Transverse colon (tissue), 4 donors: ENCODE data around the gene NCOR1. TPM values are rescaled to one million over a fixed set of nuclear protein-coding genes. Genes with fewer than 3 reads are reported as not detected.
A peak's percentile ranks its signal among the peaks of the same experiment; 100 is the strongest.

ENCODE experiments used
- DNase-seq: peaks from one replicate; pipeline ENCODE4 v3.0.0-alpha.2; 2019
- H3K27ac ChIP-seq, 4 donors: fragments of 200-600 bp; sonication (generic); 2 replicates each; pipeline ENCODE4 v1.5.1; 2016 to 2018; ENCODE audit warnings: inconsistent platforms in 4 of 4
- H3K27me3 ChIP-seq: fragments of 200-600 bp; sonication (generic); 2 replicates; pipeline ENCODE4 v1.5.1; 2017; ENCODE audit warnings: inconsistent platforms
- H3K36me3 ChIP-seq, 4 donors: fragments of 200-600 bp; sonication (generic); 2 replicates each; pipeline ENCODE4 v1.5.1; 2017 to 2019; ENCODE audit warnings: inconsistent platforms in 4 of 4
- H3K4me1 ChIP-seq, 4 donors: fragments of 200-600 bp; sonication (generic); 2 replicates each; pipeline ENCODE4 v1.5.1; 2017 to 2020; ENCODE audit warnings: inconsistent platforms in 4 of 4
- H3K4me3 ChIP-seq, 4 donors: fragments of 200-600 bp; sonication (generic); 1 replicate in 1 of 4; 2 replicates in 3 of 4; pipeline versions ENCODE4 v1.5.1 to v1.6.1; 2017 to 2019; ENCODE audit warnings: inconsistent platforms in 4 of 4
- H3K9me3 ChIP-seq, 2 donors: fragments of 200-600 bp; sonication (generic); 2 replicates each; pipeline ENCODE4 v1.5.1; 2017 to 2019; ENCODE audit warnings: inconsistent platforms in 2 of 2
- CTCF ChIP-seq, 5 experiments: fragments of 200-600 bp in 3 of 5; fragments of 450-650 bp in 2 of 5; sonication (generic) in 3 of 5; IDR thresholded peaks; 1 replicate in 2 of 5; 2 replicates in 3 of 5; pipeline ENCODE4 v1.5.1; 2016 to 2017; ENCODE audit warnings: antibody characterized with exemption in 5 of 5, inconsistent platforms in 3 of 5, mild to moderate bottlenecking in 2 of 5, moderate library complexity in 1 of 5
- EP300 ChIP-seq: sonication (generic); formaldehyde crosslinking; IDR thresholded peaks from one replicate; pipeline ENCODE4 v1.6.1; 2017; ENCODE audit warnings: antibody characterized with exemption, low read depth
- POLR2A ChIP-seq: fragments of 450-650 bp; IDR thresholded peaks from one replicate; pipeline ENCODE4 v1.6.1; 2016; ENCODE audit warnings: antibody characterized with exemption, mild to moderate bottlenecking, moderate library complexity
- POLR2AphosphoS5 ChIP-seq, 3 donors: sonication (generic); formaldehyde crosslinking; IDR thresholded peaks; one replicate each; pipeline ENCODE4 v1.6.1; 2016; ENCODE audit warnings: antibody characterized with exemption in 3 of 3
- whole genome bisulfite sequencing, 2 donors: methylation state at CpG; one replicate each; pipeline ENCODE4 v1.1.5; 2018; ENCODE audit warnings: low coverage in 1 of 2; 5-methylcytosine and 5-hydroxymethylcytosine counted together
- in situ Hi-C, 4 donors: fragments of 200-750 bp; cut with MboI; loops; one replicate each; pipeline versions ENCODE4 v1.15.0 to v1.15.1; 2017; ENCODE audit warnings: low sequenced_read_pairs in 3 of 4, low pct_ligation_motif_present in 1 of 4, low pct_unique_long_range_greater_than_20kb in 1 of 4
- intact Hi-C: fragments of 100-400 bp; cut with DNase I; formaldehyde crosslinking; loops from one replicate; pipeline ENCODE4 v1.15.1; 2023; ENCODE audit warnings: low total_unique reads
- total RNA-seq, 4 donors: library from RNA; depleted of rRNA; stranded (reverse); fragments of >200 nt; gene quantifications; one replicate each; pipeline ENCODE4 v1.1.0, GENCODE V29; 2016

Gene NCOR1
- total RNA-seq, 4 donors from 2014 or later: 267 to 519 (median 376) TPM

DNA sequence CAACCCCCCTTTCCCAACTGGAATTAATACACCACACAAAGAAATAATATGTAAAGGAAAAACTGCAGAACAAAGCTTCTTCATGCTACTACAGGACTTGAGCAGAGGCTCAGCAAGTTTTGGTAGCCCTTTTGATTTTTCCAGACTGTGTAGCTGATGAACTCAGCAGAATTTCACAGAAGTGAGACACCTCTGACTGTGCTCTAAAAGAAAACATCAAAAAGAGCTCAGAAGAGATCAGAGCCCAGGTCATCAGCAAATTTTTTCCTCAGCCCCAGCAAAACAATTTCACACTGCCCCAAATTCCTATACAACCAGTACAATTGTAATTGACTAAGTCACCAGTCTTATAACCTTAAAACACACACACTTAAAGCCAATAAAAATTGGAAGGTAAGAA lies 177.7 kb downstream of the NCOR1 start:
- no peak overlapping the region for H3K27ac ChIP-seq
- no peak for TF ChIP-seq CTCF (IDR thresholded peaks at IDR 0.05)
- TF ChIP-seq EP300: no peak
- DNase-seq: no peak
- no peaks in the 10 kb centered on the region for H3K27me3 ChIP-seq
- intact Hi-C loops (no loop called here), in situ Hi-C loops (loop anchor here in 1 of 4 donors (25.0 kb wide), 1 partner anchor 100 kb away; no protein-coding TSS in a partner anchor)
- H3K9me3 ChIP-seq: no peaks in the 10 kb centered on the region
- peaks cover 0 to 74% (median 41%) of the 10 kb centered on the region in 4 donors for H3K36me3 ChIP-seq
- H3K4me1 ChIP-seq: peaks cover 0 to 5% (median 0%) of the 10 kb centered on the region in 4 donors
- no peak overlapping the region for H3K4me3 ChIP-seq

DNA sequence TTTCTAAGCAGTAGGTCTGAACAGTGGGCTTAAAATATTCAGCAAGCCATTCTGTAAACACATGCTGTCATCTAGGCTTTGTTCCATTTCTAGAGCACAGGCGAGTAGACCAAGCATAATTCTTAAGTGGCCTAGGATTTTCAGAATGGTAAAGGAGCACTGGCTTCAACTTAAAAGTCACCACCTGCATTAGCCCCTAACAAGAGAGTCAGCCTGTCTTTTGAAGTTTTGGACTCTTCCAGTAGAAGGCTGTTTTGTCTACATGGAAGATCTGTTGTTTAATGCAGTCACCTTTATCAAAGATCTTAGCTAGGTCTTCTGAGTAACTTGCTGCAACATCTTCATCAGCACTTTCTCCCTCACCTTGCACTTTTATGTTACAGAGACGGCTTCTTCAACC lies 179.1 kb downstream of the NCOR1 start:
- in situ Hi-C loops (loop anchor here in 1 of 4 donors (25.0 kb wide), 1 partner anchor 101 kb away; no protein-coding TSS in a partner anchor), intact Hi-C loops (no loop called here)
- no peaks in the 10 kb centered on the region for H3K9me3 ChIP-seq
- peaks cover 0 to 5% (median 0%) of the 10 kb centered on the region in 4 donors for H3K4me1 ChIP-seq
- H3K27me3 ChIP-seq: no peaks in the 10 kb centered on the region
- H3K36me3 ChIP-seq: peaks cover 0 to 79% (median 45%) of the 10 kb centered on the region in 4 donors
- TF ChIP-seq POLR2AphosphoS5 (IDR thresholded peaks at IDR 0.05) (no peak), CTCF (IDR thresholded peaks at IDR 0.05) (no peak), EP300 (no peak), POLR2A (no peak)
- DNase-seq: no peak
- H3K4me3 ChIP-seq: no peak overlapping the region
- WGBS, 2 donors: 88 to 100% methylated on average over 2 of the region's 2 CpGs
- H3K27ac ChIP-seq: no peak overlapping the region

GRCh38 chr17:16033729-16034349 lies 181.5 kb downstream of the NCOR1 start:
- Histone ChIP-seq H3K27ac (no peak overlapping the region), H3K36me3 (peaks cover 1 to 82% (median 43%) of the 10 kb centered on the region in 4 donors), H3K9me3 (no peaks in the 10 kb centered on the region), H3K4me1 (no peaks in the 10 kb centered on the region), H3K4me3 (no peak overlapping the region), H3K27me3 (no peaks in the 10 kb centered on the region)
- no peak for DNase-seq
- in situ Hi-C loops: loop anchor here in 1 of 4 donors (25.0 kb wide), 1 partner anchor 103 kb away; no protein-coding TSS in a partner anchor
- WGBS, 2 donors: 80 to 95% methylated on average over 2 to 7 of the region's 7 CpGs
- intact Hi-C loops: no loop called here
- TF ChIP-seq POLR2A (no peak), CTCF (IDR thresholded peaks at IDR 0.05) (no peak), EP300 (no peak), POLR2AphosphoS5 (IDR thresholded peaks at IDR 0.05) (no peak)

DNA sequence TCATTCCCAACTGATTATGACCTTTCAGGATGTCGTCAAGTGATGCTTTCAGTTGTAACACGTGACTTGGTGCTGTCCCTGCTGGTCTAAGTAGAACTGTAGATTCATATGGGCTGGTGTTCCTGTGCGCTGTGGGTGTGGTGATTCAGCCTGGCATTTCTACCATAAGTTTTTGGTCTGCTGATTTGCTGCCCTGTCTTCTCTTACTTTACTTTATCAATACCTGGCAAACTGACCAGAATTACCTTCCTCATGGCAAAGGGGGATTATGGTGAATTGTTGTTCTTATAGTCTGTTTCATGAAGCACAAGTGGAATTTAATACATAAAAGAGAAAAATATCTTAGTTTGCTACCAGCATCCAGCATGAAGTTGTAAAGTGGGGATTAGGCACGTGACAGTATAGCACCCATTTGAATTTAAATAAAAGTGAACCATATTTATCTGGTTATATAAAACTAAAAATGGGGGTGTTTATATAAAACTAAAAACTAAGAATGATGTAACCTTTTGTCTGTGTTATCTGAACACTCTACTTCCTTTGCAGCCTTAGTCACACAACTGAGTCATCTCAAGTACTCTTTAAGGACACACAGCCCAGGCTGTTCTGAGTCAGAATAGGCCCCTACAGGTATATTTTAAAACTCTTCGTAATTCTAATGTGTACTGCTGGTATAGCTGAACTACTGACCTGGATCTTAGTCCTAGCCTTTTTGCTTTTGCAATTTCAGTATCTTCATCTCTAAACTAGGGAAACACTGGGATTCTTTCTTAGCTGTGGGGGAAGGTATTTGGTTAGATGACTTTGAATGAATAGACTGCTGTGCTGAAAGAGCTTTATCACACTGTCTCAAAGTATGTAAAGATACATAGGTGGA lies 187.4 kb downstream of the NCOR1 start:
- peaks cover 0 to 9% (median 0%) of the 10 kb centered on the region in 4 donors for H3K4me1 ChIP-seq
- TF ChIP-seq EP300 (no peak), POLR2AphosphoS5 (IDR thresholded peaks at IDR 0.05) (no peak), CTCF (IDR thresholded peaks at IDR 0.05) (no peak), POLR2A (no peak)
- peak overlapping the region; percentile 9 to 49 (median 36) for H3K27ac ChIP-seq
- peaks cover 0 to 71% (median 36%) of the 10 kb centered on the region in 4 donors for H3K36me3 ChIP-seq
- no peaks in the 10 kb centered on the region for H3K27me3 ChIP-seq
- in situ Hi-C loops (loop anchor here in 1 of 4 donors (25.0 kb wide), 1 partner anchor 109 kb away; no protein-coding TSS in a partner anchor), intact Hi-C loops (no loop called here)
- 74 to 81% methylated on average over 4 to 5 of the region's 5 CpGs for WGBS, 2 donors
- H3K9me3 ChIP-seq: no peaks in the 10 kb centered on the region
- no peak overlapping the region for H3K4me3 ChIP-seq
- no peak for DNase-seq
